HepG2 (cell line): ENCODE data around the gene HHIPL2. TPM values are rescaled to one million over a fixed set of nuclear protein-coding genes. Genes with fewer than 3 reads are reported as not detected.

ENCODE experiments used
- ATAC-seq: fragments of 200-7000 bp; cut with Tn5 transposase; 3 replicates; pipeline ENCODE4 v1.9.1; 2020; ENCODE audit warnings: mild to moderate bottlenecking, moderate library complexity
- BruUV-seq: library from RNA; stranded (reverse); fragments of 400-500 nt; replicated peaks from 2 replicates; lab custom pipeline; 2021; lab: Mats Ljungman, UMichigan
- CTCF ChIA-PET: fragments of 300-600 bp; formaldehyde crosslinking; extraction: SDS; loops from one replicate; lab custom pipeline; 2021; ENCODE audit warnings: low total read pairs, inconsistent platforms, low intra/inter-chr PET ratio; lab: Yijun Ruan, JAX
- POLR2A ChIA-PET: fragments of 350-600 bp; sonication (Branson Sonifier 250); formaldehyde crosslinking; loops from one replicate; lab custom pipeline; 2020; ENCODE audit warnings: antibody characterized with exemption, inconsistent platforms; lab: Yijun Ruan, JAX
- DNase-seq: peaks from one replicate; pipeline ENCODE4 v3.0.0-alpha.2; 2015; ENCODE audit warnings: low spot score
- FAIRE-seq: peaks from 3 replicates; lab custom pipeline; 2011; peaks lifted over from hg19 to GRCh38; lab: Jason Lieb, UNC
- H2AFZ ChIP-seq: one replicate; pipeline ENCODE4 v1.6.1; 2011; ENCODE audit warnings: low read length, inconsistent platforms
- H3K27ac ChIP-seq: fragments of 300-600 bp; 3 replicates; pipeline ENCODE4 v1.8.0; 2011; ENCODE audit warnings: mixed run types, mild to moderate bottlenecking, mixed read lengths, low read length, inconsistent platforms; ENCODE audit not compliant: insufficient read depth; ENCODE audit errors: extremely low read length
- H3K27me3 ChIP-seq, 2 experiments: fragments of 200-600 bp in 1 of 2; 2 replicates in 1 of 2; 3 replicates in 1 of 2; pipeline versions ENCODE4 v1.6.0 to v1.8.0; 2011; ENCODE audit warnings: low read length in 2 of 2, mild to moderate bottlenecking in 2 of 2, moderate library complexity in 2 of 2, inconsistent platforms in 1 of 2; ENCODE audit not compliant: insufficient read depth in 2 of 2, control insufficient read depth in 1 of 2
- H3K36me3 ChIP-seq, 2 experiments: fragments of 200-600 bp in 1 of 2; replicated peaks in 1 of 2; 2 replicates in 1 of 2; 3 replicates in 1 of 2; pipeline versions ENCODE4 v1.5.1 to v1.8.0; 2011; ENCODE audit warnings: low read length in 2 of 2, inconsistent platforms in 1 of 2; ENCODE audit not compliant: insufficient read depth in 2 of 2, control insufficient read depth in 1 of 2
- H3K4me1 ChIP-seq: 2 replicates; pipeline ENCODE4 v1.5.1; 2012; ENCODE audit warnings: low read length, inconsistent platforms; ENCODE audit not compliant: insufficient read depth
- H3K4me2 ChIP-seq: 2 replicates; pipeline ENCODE4 v1.6.0; 2011; ENCODE audit warnings: low read depth, low read length, inconsistent platforms
- H3K4me3 ChIP-seq, 3 experiments: fragments of 200-600 bp in 1 of 3; sonication (generic), shearing (Covaris generic) in 1 of 3; replicated peaks in 1 of 3; 2 replicates each; pipeline ENCODE4 v1.5.1; 2011 to 2016; ENCODE audit warnings: low read length in 3 of 3, inconsistent platforms in 2 of 3, low read depth in 2 of 3, mild to moderate bottlenecking in 2 of 3, control low read depth in 1 of 3, mixed read lengths in 1 of 3; ENCODE audit not compliant: insufficient read depth in 1 of 3
- H3K79me2 ChIP-seq: one replicate; pipeline ENCODE4 v1.6.1; 2011; ENCODE audit warnings: low read length, inconsistent platforms; ENCODE audit not compliant: insufficient read depth
- H3K9ac ChIP-seq: 2 replicates; pipeline ENCODE4 v1.6.0; 2011; ENCODE audit warnings: mild to moderate bottlenecking, low read depth, low read length, inconsistent platforms; ENCODE audit not compliant: insufficient read depth
- H3K9me3 ChIP-seq: 2 replicates; pipeline ENCODE4 v1.5.1; 2012; ENCODE audit warnings: mild to moderate bottlenecking, low read length
- H4K20me1 ChIP-seq: 2 replicates; pipeline ENCODE4 v1.6.0; 2011; ENCODE audit warnings: inconsistent platforms, mild to moderate bottlenecking, low read length, moderate library complexity; ENCODE audit not compliant: insufficient read depth
- GFI1 ChIP-seq: sonication (generic); formaldehyde crosslinking; IDR thresholded peaks from 2 replicates; pipeline ENCODE4 v1.5.0; 2020; ENCODE audit warnings: missing genetic modification reagents, mild to moderate bottlenecking, borderline replicate concordance
- HNRNPH1 ChIP-seq: fragments of 200-400 bp; formaldehyde crosslinking; optimal IDR thresholded peaks from 2 replicates; pipeline ENCODE3; 2017; ENCODE audit warnings: mild to moderate bottlenecking, low read depth, low read length
- KMT2B ChIP-seq: IDR thresholded peaks from 2 replicates; pipeline ENCODE4 v1.6.1; 2016; ENCODE audit warnings: missing genetic modification reagents, missing compliant biosample characterization
- MTA1 ChIP-seq: sonication (generic); formaldehyde crosslinking; IDR thresholded peaks from 2 replicates; pipeline ENCODE4 v1.4.0; 2020; ENCODE audit warnings: missing genetic modification reagents, mild to moderate bottlenecking, borderline replicate concordance
- SOX6 ChIP-seq, 2 experiments: fragments of 450-650 bp in 1 of 2; sonication (generic) in 1 of 2; formaldehyde crosslinking in 1 of 2; IDR thresholded peaks; 2 replicates each; pipeline versions ENCODE4 v1.4.0 to v1.6.1; 2017 to 2020; ENCODE audit warnings: antibody characterized with exemption in 1 of 2, mild to moderate bottlenecking in 1 of 2, missing genetic modification reagents in 1 of 2
- ZFP62 ChIP-seq: sonication (generic); formaldehyde crosslinking; IDR thresholded peaks from 2 replicates; pipeline ENCODE4 v1.4.0; 2020; ENCODE audit warnings: missing genetic modification reagents
- ZNF484 ChIP-seq: sonication (generic); formaldehyde crosslinking; IDR thresholded peaks from 2 replicates; pipeline ENCODE4 v1.5.1; 2020; ENCODE audit warnings: mild to moderate bottlenecking, low read depth, missing genetic modification reagents, borderline replicate concordance
- WGBS: methylation state at CpG from one replicate; pipeline ENCODE4 v1.1.6; 2017; ENCODE audit warnings: low lambda C conversion rate; 5-methylcytosine and 5-hydroxymethylcytosine counted together
- in situ Hi-C: cut with HindIII; loops from 2 replicates; pipeline ENCODE4 v1.10.0; 2017; ENCODE audit warnings: low pct_unique_long_range_greater_than_20kb; ENCODE audit not compliant: extremely low pct_ligation_motif_present
- intact Hi-C: fragments of 100-400 bp; cut with micrococcal nuclease; formaldehyde crosslinking; loops from one replicate; pipeline ENCODE4 v1.10.0; 2022; ENCODE audit not compliant: unreplicated experiment
- polyA plus RNA-seq, 8 experiments: library from polyadenylated mRNA; depleted of rRNA in 3 of 8; stranded (reverse) in 7 of 8; unstranded in 1 of 8; fragments of >200 nt; fragmentation: Illumina TruSeq in 4 of 8; extraction: Trizol in 4 of 8; gene quantifications; 2 replicates each; pipeline versions ENCODE4 v1.2.1 to v1.2.3, GENCODE V29; 2011 to 2016; ENCODE audit warnings: low read depth in 4 of 8, missing spikeins in 1 of 8, mixed read lengths in 1 of 8; ENCODE audit not compliant: insufficient read depth in 1 of 8
- total RNA-seq, 5 experiments: library from RNA; depleted of rRNA; stranded (reverse); fragments of >200 nt; fragmentation: Illumina TruSeq; extraction: Trizol; gene quantifications; 2 replicates each; pipeline ENCODE4 v1.2.3, GENCODE V29; 2016; ENCODE audit warnings: low read depth in 1 of 5
- TF ChIP-seq, protein P1 (sequence below): sonication (generic); formaldehyde crosslinking; IDR thresholded peaks from 2 replicates; pipeline ENCODE4 v1.5.0; 2020; ENCODE audit warnings: missing genetic modification reagents

The HHIPL2 gene
- total and polyA plus RNA-seq, 2 of the 13 experiments (the other 11 are each of a cell fraction or from before 2014, with no cell fraction given) = 0.53 to 1.3 TPM

DNA sequence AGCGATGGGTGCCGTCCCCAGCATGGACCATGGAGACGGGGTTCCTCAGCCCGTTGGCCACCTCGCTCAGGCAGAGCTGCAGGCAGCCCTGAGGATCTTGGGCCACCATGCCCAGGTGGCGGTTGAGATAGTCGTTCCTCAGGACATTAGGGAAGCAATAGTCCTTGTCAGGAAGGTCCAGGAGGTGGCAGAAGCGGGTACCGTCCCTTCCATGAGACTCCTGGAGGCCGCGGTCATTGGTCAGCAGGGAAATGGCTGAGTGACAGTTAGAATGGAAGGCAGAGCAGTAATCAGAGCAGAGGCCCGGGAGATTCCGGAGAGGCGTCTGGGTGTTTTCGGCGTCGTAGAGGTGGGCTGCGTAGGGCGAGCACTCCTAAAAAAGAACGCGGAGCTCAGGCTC, 4.1 kb downstream of the HHIPL2 start (continued):
- TF ChIP-seq, protein P1, sequence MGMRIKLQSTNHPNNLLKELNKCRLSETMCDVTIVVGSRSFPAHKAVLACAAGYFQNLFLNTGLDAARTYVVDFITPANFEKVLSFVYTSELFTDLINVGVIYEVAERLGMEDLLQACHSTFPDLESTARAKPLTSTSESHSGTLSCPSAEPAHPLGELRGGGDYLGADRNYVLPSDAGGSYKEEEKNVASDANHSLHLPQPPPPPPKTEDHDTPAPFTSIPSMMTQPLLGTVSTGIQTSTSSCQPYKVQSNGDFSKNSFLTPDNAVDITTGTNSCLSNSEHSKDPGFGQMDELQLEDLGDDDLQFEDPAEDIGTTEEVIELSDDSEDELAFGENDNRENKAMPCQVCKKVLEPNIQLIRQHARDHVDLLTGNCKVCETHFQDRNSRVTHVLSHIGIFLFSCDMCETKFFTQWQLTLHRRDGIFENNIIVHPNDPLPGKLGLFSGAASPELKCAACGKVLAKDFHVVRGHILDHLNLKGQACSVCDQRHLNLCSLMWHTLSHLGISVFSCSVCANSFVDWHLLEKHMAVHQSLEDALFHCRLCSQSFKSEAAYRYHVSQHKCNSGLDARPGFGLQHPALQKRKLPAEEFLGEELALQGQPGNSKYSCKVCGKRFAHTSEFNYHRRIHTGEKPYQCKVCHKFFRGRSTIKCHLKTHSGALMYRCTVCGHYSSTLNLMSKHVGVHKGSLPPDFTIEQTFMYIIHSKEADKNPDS = no peak

DNA sequence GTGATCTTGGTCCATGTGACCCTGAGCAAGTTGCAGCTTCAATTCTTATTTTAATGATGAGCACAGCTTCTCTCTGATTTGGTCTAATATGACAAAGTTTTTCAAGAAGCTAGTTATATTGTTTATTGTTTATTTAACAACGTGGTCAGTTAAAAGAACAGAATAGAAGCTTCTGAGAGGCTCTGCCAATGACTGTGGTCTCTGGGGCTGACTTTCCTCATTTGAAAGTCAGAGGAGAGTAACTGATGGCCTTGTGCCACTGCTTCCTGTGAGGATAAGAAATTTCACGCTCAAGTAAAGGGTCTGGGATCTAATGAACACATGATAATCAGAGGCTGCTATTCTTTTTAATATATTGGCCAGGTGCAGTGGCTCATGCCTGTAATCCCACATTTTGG, 7.3 kb downstream of the HHIPL2 start:
- ATAC-seq = no peak

More for the DNA sequence above, 7.3 kb downstream of the HHIPL2 start:
- 4% methylated on average over 2 of the region's 2 CpGs for WGBS
- Histone ChIP-seq H3K4me1 (no peaks in the 10 kb centered on the region), H3K9me3 (no peaks in the 10 kb centered on the region), H3K79me2 (no peaks in the 10 kb centered on the region), H3K27me3 (no peaks in the 10 kb centered on the region), H3K9ac (no peak overlapping the region), H3K36me3 (no peaks in the 10 kb centered on the region), H3K4me2 (no peak overlapping the region), H2AFZ (no peak overlapping the region), H3K27ac (no peak overlapping the region), H3K4me3 (no peak overlapping the region), H4K20me1 (no peaks in the 10 kb centered on the region)
- in situ Hi-C loops = no loop called here
- FAIRE-seq (no peak), DNase-seq (no peak)
- ChIA-PET POLR2A (no interaction called here), CTCF (no interaction called here)
- intact Hi-C loops = no loop called here
- TF ChIP-seq GFI1 (CRISPR knock-in tag) = no peak
- no peak for TF ChIP-seq HNRNPH1
- TF ChIP-seq MTA1 (CRISPR knock-in tag) = no peak
- TF ChIP-seq SOX6 (IDR thresholded peaks at IDR 0.05) = no peak
- no peak for TF ChIP-seq SOX6 (CRISPR knock-in tag; IDR thresholded peaks at IDR 0.05)
- no peak for TF ChIP-seq KMT2B (CRISPR knock-in tag)
- TF ChIP-seq ZFP62 (CRISPR knock-in tag) = no peak
- no peak for TF ChIP-seq ZNF484
- BruUV-seq = no TSS peak
